Esophagus squamous epithelium (tissue), 5 donors: ENCODE results near the gene CPPED1. TPM values are rescaled to one million over a fixed set of nuclear protein-coding genes. Genes with fewer than 3 reads are reported as not detected.
"Not testable (repeated sequence)": the region's sequence is repeated elsewhere in the genome, so short reads cannot be mapped to it uniquely, and the experiment has no call there.

ENCODE experiments used
- DNase-seq: peaks from one replicate; lab custom pipeline; 2025; lab: John Stamatoyannopoulos, UW
- H3K27ac ChIP-seq, 4 donors: fragments of 200-600 bp; sonication (generic); one replicate each; pipeline ENCODE4 v1.5.1; 2016 to 2019; ENCODE audit warnings: mild to moderate bottlenecking in 1 of 4
- H3K27me3 ChIP-seq, 4 donors: fragments of 200-600 bp; sonication (generic); 1 replicate in 3 of 4; 2 replicates in 1 of 4; pipeline versions ENCODE4 v1.5.1 to v1.6.0; 2017 to 2021; ENCODE audit warnings: antibody characterized with exemption in 1 of 4
- H3K36me3 ChIP-seq, 3 donors: fragments of 200-600 bp; sonication (generic); one replicate each; pipeline ENCODE4 v1.5.1; 2016 to 2019
- H3K4me1 ChIP-seq, 3 donors: fragments of 200-600 bp; sonication (generic); one replicate each; pipeline ENCODE4 v1.5.1; 2017 to 2019
- H3K4me3 ChIP-seq, 4 donors: fragments of 200-600 bp; sonication (generic); 1 replicate in 3 of 4; 2 replicates in 1 of 4; pipeline ENCODE4 v1.5.1; 2016 to 2019; ENCODE audit warnings: mild to moderate bottlenecking in 2 of 4, moderate library complexity in 1 of 4
- H3K9me3 ChIP-seq, 3 donors: fragments of 200-600 bp; sonication (generic); one replicate each; pipeline ENCODE4 v1.5.1; 2016 to 2019
- POLR2A ChIP-seq, 4 donors: fragments of 450-650 bp; IDR thresholded peaks; one replicate each; pipeline ENCODE4 v1.6.1; 2017; ENCODE audit warnings: antibody characterized with exemption in 4 of 4, mild to moderate bottlenecking in 4 of 4, moderate library complexity in 3 of 4
- WGBS, 2 donors: methylation state at CpG; one replicate each; pipeline ENCODE4 v1.1.5; 2018; 5-methylcytosine and 5-hydroxymethylcytosine counted together
- intact Hi-C: fragments of 100-400 bp; cut with DNase I; formaldehyde crosslinking; loops from one replicate; pipeline ENCODE4 v1.15.0; 2022
- total RNA-seq, 4 donors: library from RNA; depleted of rRNA; stranded (reverse); fragments of >200 nt; gene quantifications; one replicate each; pipeline ENCODE4 v1.1.0, GENCODE V29; 2016
- TF ChIP-seq, protein P1 (sequence below), 6 experiments: fragments of 450-650 bp in 4 of 6; fragments of 200-600 bp in 2 of 6; sonication (generic) in 2 of 6; IDR thresholded peaks; one replicate each; pipeline ENCODE4 v1.5.1; 2016 to 2019; ENCODE audit warnings: antibody characterized with exemption in 6 of 6, mild to moderate bottlenecking in 4 of 6, moderate library complexity in 4 of 6
- donor health status: DM: yes; HTN: yes; CAD: no.

CPPED1 gene
- total RNA-seq, 4 donors from 2014 or later: 14.3 to 45.6 (median 16.8) TPM

DNA sequence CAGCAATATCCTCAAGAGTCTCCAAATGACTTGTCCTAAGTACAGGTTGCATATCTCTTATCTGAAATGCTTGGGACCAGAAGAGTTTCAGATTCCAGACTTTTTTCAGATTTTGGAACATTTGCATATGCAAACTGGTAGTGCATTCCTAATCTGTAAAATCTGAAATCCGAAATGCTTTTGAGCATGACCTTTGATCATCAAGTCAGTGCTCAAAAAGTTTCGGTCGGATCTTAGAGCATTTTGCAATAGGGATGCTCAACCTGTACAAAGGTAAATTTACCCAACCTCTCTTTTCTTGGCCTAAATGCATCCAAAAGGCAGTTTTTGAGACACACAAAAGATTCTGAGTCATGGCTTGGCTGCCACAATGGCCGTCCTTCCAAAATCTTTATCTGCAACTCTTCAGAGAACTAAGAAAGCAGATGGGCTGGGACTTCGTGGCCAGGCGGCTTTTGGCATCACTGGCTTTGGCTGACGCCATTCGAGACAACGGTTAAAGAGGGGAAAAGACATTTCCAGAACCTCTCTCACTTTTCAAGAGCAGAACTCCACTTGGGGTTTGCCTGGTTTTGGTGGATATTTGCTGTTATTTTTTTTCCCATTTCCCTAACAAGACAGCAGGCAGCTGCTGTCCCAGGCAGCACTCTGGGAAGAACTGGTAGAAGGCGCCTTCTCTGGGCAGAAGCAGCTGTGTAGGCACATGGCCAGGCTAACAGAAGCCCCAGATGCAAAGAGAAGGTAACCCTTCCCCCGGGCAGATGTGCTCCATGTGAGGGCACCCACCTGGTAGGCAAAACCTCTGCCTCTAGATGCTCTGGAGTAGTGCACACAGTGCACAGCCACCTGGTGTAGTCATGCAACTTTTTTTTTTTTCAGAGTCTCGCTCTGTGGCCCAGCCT, 8.9 kb downstream of the CPPED1 start:
- no peak for DNase-seq
- no peak for TF ChIP-seq POLR2A (IDR thresholded peaks at IDR 0.05)
- TF ChIP-seq, protein P1, sequence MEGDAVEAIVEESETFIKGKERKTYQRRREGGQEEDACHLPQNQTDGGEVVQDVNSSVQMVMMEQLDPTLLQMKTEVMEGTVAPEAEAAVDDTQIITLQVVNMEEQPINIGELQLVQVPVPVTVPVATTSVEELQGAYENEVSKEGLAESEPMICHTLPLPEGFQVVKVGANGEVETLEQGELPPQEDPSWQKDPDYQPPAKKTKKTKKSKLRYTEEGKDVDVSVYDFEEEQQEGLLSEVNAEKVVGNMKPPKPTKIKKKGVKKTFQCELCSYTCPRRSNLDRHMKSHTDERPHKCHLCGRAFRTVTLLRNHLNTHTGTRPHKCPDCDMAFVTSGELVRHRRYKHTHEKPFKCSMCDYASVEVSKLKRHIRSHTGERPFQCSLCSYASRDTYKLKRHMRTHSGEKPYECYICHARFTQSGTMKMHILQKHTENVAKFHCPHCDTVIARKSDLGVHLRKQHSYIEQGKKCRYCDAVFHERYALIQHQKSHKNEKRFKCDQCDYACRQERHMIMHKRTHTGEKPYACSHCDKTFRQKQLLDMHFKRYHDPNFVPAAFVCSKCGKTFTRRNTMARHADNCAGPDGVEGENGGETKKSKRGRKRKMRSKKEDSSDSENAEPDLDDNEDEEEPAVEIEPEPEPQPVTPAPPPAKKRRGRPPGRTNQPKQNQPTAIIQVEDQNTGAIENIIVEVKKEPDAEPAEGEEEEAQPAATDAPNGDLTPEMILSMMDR (IDR thresholded peaks at IDR 0.05): no peak
- intact Hi-C loops: no loop called here
- Histone ChIP-seq H3K4me3 (no peak overlapping the region), H3K27me3 (no peaks in the 10 kb centered on the region), H3K4me1 (peaks cover 0 to 7% (median 0%) of the 10 kb centered on the region in 3 donors), H3K9me3 (no peaks in the 10 kb centered on the region), H3K27ac (no peak overlapping the region), H3K36me3 (no peaks in the 10 kb centered on the region)
- WGBS, 2 donors: 74% methylated on average over 10 to 12 of the region's 12 CpGs

DNA sequence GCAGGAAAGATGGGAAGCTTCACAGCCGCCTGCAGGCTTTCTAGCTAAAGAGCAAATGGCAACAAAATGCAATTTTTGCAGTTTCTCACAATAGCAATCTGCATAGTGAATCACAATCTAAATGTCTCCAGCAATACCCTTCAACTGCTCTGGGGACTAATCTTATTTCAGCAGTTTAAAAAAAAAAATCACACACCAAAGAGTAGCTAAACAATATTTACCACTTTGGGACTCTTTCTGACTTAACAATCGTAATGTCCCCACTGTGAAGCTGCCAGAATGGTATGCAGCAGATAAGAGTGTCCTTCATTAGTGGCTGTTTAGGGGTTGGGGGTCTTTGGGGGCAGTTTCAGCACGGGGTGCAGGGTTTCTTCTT, 9.8 kb downstream of the CPPED1 start:
- H3K4me3 ChIP-seq: no peak overlapping the region
- H3K27me3 ChIP-seq: no peaks in the 10 kb centered on the region
- H3K27ac ChIP-seq: no peak overlapping the region
- no peak for DNase-seq
- peaks cover 0 to 4% (median 0%) of the 10 kb centered on the region in 3 donors for H3K4me1 ChIP-seq
- intact Hi-C loops: no loop called here
- WGBS, 2 donors: 57 to 74% methylated on average over 3 of the region's 3 CpGs
- H3K36me3 ChIP-seq: no peaks in the 10 kb centered on the region
- H3K9me3 ChIP-seq: no peaks in the 10 kb centered on the region
- TF ChIP-seq, protein P1 (IDR thresholded peaks at IDR 0.05): no peak
- TF ChIP-seq POLR2A (IDR thresholded peaks at IDR 0.05): no peak

DNA sequence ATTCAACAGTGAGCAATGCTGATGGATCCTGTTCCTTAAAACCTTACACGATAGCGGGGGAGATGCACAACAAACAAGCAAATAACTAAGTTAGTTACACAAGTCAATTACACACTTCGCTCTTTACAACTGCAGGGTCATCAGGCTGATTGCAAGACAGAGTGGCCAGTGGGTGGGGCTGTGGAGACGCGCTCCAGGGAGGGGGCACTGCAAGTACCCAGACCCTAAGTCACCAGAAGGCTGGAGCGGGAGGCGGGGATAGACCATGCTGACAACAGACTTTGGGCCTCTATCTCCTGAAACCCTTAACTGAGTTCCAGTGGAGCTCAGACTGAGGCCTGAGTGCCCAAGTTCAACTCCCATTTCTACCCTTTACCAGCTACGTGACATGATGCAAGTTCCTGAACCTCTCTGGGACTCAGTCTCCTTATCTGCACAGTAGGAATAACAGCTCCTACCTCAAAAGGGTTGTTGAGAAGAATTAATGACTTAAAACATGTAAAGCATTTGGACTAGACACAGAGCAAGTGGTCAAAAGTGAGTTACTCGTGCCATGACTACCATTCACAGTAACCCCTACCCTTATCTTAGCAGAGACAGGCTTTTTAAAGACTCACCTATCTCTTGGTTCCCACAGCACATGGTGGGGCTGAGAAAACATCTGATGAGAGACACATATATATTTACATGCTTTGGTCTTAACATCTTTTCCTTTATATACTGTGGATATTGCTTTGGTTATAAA, 10.4 kb downstream of the CPPED1 start:
- no peak for TF ChIP-seq POLR2A (IDR thresholded peaks at IDR 0.05)
- TF ChIP-seq, protein P1 (IDR thresholded peaks at IDR 0.05): no peak
- intact Hi-C loops: no loop called here
- no peaks in the 10 kb centered on the region for H3K9me3 ChIP-seq
- no peaks in the 10 kb centered on the region for H3K27me3 ChIP-seq
- H3K27ac ChIP-seq: no peak overlapping the region
- peaks cover 0 to 4% (median 0%) of the 10 kb centered on the region in 3 donors for H3K4me1 ChIP-seq
- no peak for DNase-seq
- WGBS, 2 donors: 89 to 90% methylated on average over 8 to 9 of the region's 9 CpGs
- no peak overlapping the region for H3K4me3 ChIP-seq
- H3K36me3 ChIP-seq: peaks cover 0 to 5% (median 0%) of the 10 kb centered on the region in 3 donors

DNA sequence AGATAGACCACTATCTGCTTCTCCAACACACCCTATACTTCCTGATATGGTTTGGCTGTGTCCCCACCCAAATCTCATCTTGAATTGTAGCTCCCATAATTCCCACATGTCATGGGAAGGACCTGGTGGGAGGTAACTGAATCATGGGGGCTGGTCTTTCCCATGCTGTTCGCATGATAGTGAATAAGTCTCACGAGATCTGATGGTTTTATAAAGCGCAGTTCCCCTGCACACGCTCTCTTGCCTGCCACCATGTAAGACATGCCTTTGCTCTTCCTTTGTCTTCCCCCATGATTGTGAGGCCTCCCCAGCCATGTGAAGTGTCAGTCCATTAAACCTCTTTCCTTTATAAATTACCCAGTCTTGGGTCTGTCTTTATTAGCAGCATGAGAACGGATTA, 11.2 kb downstream of the CPPED1 start:
- H3K27me3 ChIP-seq, intact Hi-C loops, DNase-seq, H3K4me3 ChIP-seq, H3K27ac ChIP-seq, H3K4me1 ChIP-seq, H3K9me3 ChIP-seq: not testable (repeated sequence)
- 95 to 98% methylated on average over 5 of the region's 5 CpGs for WGBS, 2 donors
- H3K36me3 ChIP-seq: peaks cover 0 to 13% (median 0%) of the 10 kb centered on the region in 3 donors

DNA sequence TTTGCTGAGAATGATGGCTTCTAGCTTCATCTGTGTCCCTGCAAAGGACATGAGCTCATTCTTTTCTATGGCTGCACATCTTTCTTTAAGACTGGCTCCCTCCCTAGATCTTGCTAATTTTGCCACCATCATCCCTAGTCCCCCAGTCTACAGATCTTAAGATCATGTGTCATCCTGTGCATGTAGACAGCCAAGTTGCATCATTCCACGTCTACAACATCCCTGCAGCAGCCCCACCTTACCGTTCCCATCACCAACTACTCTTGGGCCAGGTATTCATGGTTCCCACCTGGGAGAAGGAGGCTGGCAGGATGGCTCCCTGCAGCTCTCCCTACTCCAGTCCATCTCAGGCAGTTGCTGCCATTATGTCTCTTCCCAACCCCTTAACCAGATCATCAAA, 12.3 kb downstream of the CPPED1 start:
- H3K9me3 ChIP-seq: peaks cover 0 to 5% (median 0%) of the 10 kb centered on the region in 3 donors
- H3K27me3 ChIP-seq: no peaks in the 10 kb centered on the region
- 79 to 91% methylated on average over 2 of the region's 2 CpGs for WGBS, 2 donors
- DNase-seq: no peak
- TF ChIP-seq, protein P1 (IDR thresholded peaks at IDR 0.05): no peak
- no peak for TF ChIP-seq POLR2A (IDR thresholded peaks at IDR 0.05)
- H3K36me3 ChIP-seq: peaks cover 0 to 20% (median 0%) of the 10 kb centered on the region in 3 donors
- H3K4me1 ChIP-seq: peaks cover 0 to 4% (median 0%) of the 10 kb centered on the region in 3 donors
- intact Hi-C loops: no loop called here
- no peak overlapping the region for H3K4me3 ChIP-seq
- no peak overlapping the region for H3K27ac ChIP-seq
